ENCODE results near the gene HES2.

DNA sequence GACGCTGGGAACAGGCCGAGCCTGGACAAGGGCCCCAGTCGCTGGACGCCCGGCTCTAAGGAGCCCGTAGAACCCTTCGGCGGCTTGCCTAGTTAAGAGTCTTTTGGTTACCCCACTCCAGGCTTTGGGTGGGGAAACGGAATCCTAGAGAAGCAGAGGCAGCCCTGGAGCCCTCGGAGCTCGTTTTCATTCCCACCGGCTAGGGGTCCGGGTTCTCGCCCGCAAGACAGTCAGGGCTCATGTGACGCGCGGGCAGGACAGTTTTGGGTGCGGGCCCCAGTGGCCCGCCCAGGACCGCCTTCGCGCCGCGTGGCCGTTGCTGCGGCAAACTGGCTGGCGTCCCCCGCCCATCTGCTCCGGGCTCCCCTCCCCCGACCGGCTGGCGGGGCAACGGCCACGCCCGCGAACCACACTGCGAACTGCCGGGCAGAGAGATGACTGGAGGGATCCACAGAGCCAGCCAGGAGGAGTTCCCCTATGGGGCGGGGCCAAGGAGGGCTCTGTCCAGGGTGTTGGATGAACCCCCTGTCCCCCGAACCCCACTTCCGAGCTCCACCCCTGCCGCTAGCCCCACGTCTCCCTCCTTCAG is 829 bp upstream of the HES2 start:
- TF ChIP-seq ZNF274 (IDR thresholded peaks at IDR 0.05; ENCODE audit: low read depth, low read length) (no peak), SUZ12 (IDR thresholded peaks at IDR 0.05; ENCODE audit: extremely low read depth, insufficient read depth, insufficient read length) (no peak)

Measured in NT2/D1 (cell line).